ENCODE data around the gene TGFBR3. TPM values are rescaled to one million over a fixed set of nuclear protein-coding genes. Genes with fewer than 3 reads are reported as not detected.

Gene TGFBR3
- total RNA-seq, 2 experiments from 2014 or later, result 5.5 to 7.5 TPM

DNA sequence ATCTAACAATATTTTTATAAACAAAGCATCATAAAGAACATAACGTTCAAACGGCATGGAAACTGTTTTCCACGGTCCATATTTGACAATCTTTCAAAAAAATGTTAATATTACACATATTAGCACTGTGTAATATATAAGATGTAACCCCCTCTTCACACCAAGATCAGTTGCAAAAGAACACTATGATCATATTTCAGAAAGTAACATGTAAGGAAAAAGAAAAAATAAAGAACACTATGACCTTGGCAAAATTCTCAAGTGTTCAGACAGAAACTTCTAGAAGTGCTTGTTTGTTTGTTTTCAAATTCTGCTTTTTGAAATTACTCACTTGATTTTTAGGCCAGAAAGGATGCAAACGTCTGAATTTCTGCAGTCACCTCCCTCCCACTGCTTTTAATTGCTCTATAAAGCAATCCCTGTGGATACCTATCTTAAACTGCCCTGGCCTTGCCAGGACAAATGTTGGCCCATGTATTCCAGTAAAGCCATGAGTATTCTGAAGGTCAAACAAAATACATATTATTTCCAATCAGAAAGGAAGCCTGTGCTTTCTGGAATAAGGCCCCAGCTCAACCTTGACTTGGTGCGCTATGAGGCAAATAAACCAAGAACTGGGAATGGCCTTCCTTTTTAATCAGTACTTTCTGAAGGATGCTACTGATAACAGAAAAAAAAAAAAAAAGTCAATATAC lies 68.6 kb downstream of the TGFBR3 start:
- Mint-ChIP-seq H3K4me3 (no peak overlapping the region), H3K9me3 (no peaks in the 10 kb centered on the region), H3K27ac (no peak overlapping the region), H3K36me3 (ENCODE audit: low read depth) (no peaks in the 10 kb centered on the region), H3K4me1 (ENCODE audit: low read depth) (peaks cover 28% of the 10 kb centered on the region), H3K27me3 (no peaks in the 10 kb centered on the region)
- ChIA-PET CTCF (interaction anchor here (1.6 kb wide), 1 partner anchor 8 kb away, joined by 4 read pairs; no protein-coding TSS in a partner anchor), POLR2A (no interaction called here)
- DNase-seq, result no peak
- ATAC-seq, result no peak
- TF ChIP-seq, protein P1, sequence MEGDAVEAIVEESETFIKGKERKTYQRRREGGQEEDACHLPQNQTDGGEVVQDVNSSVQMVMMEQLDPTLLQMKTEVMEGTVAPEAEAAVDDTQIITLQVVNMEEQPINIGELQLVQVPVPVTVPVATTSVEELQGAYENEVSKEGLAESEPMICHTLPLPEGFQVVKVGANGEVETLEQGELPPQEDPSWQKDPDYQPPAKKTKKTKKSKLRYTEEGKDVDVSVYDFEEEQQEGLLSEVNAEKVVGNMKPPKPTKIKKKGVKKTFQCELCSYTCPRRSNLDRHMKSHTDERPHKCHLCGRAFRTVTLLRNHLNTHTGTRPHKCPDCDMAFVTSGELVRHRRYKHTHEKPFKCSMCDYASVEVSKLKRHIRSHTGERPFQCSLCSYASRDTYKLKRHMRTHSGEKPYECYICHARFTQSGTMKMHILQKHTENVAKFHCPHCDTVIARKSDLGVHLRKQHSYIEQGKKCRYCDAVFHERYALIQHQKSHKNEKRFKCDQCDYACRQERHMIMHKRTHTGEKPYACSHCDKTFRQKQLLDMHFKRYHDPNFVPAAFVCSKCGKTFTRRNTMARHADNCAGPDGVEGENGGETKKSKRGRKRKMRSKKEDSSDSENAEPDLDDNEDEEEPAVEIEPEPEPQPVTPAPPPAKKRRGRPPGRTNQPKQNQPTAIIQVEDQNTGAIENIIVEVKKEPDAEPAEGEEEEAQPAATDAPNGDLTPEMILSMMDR (IDR thresholded peaks at IDR 0.05), result no peak
- intact Hi-C loops (cut with micrococcal nuclease), result no loop called here

DNA sequence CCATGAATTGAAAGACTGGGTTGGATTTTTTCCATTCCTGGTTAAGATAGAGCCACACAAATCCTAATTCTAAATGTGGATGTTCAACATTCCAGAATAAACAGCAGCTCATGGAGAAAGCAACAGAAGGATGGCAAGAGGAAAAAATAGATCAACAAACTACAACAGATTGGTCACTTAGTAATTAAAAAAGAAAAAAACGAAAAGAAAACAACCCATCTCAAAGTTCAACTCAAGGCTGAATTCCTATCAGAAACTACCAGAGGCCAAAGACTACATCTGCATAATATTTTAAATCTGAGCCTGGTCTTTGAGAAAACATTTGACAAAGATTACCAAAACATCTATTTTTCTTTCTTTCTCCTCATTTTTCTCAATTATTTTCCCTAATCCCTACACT lies 69.9 kb downstream of the TGFBR3 start:
- CTCF ChIA-PET, result no interaction called here
- H3K27ac Mint-ChIP-seq, result no peak overlapping the region
- DNase-seq (no peak), ATAC-seq (no peak)
- H3K9me3 Mint-ChIP-seq, result no peaks in the 10 kb centered on the region
- no peaks in the 10 kb centered on the region for H3K27me3 Mint-ChIP-seq
- peaks cover 35% of the 10 kb centered on the region for H3K4me1 Mint-ChIP-seq (ENCODE audit: low read depth)
- POLR2A ChIA-PET, result no interaction called here
- TF ChIP-seq, protein P1 (IDR thresholded peaks at IDR 0.05), result no peak
- H3K4me3 Mint-ChIP-seq, result no peak overlapping the region
- intact Hi-C loops (cut with micrococcal nuclease), result no loop called here
- no peaks in the 10 kb centered on the region for H3K36me3 Mint-ChIP-seq (ENCODE audit: low read depth)

DNA sequence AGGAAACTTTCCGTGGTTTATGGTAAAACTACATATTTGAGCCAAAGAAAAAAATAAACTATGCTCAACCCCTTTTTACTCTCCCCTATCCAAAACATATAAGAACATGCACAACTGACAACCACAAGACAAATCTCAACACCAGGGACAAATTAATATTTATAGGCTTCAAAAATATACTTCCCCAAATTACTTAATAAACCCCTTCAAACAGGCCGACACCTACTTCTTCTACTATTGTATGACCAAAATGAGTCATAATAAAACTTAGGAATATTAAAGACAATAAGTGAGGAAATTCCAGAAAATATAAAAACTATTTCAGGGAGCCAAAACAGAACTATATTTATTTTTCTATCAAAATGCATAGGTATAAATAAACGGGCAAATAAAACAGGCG lies 71.5 kb downstream of the TGFBR3 start:
- Mint-ChIP-seq H3K27ac (no peak overlapping the region), H3K4me3 (no peak overlapping the region), H3K36me3 (ENCODE audit: low read depth) (no peaks in the 10 kb centered on the region), H3K27me3 (no peaks in the 10 kb centered on the region), H3K4me1 (ENCODE audit: low read depth) (peaks cover 41% of the 10 kb centered on the region), H3K9me3 (no peaks in the 10 kb centered on the region)
- DNase-seq, result no peak
- POLR2A ChIA-PET, result no interaction called here
- CTCF ChIA-PET, result interaction anchor here (0.6 kb wide), 1 partner anchor 9 kb away, joined by 3 read pairs; no protein-coding TSS in a partner anchor
- intact Hi-C loops (cut with micrococcal nuclease), result no loop called here
- no peak for ATAC-seq
- TF ChIP-seq, protein P1 (IDR thresholded peaks at IDR 0.05), result no peak

DNA sequence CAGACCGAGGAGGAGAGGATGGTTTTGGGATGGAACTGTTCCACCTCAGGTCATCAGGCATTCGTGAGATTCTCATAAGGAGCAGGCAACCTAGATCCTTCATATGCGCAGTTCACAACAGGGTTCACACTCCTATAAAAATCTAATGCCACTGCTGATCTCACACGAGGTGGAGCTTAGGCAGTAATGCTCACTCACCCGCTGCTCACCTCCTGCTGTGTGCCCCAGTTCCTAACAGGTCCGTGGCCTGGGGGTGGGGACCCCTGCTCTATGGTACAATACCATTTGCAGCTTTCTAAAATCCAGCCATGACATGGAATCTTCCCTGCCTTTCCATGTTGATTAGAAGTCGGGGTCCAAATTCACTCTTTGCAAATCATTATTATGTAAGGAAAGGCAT lies 72.1 kb downstream of the TGFBR3 start:
- no peak for ATAC-seq
- Mint-ChIP-seq H3K36me3 (ENCODE audit: low read depth) (no peaks in the 10 kb centered on the region), H3K27ac (no peak overlapping the region), H3K4me1 (ENCODE audit: low read depth) (peaks cover 47% of the 10 kb centered on the region), H3K9me3 (no peaks in the 10 kb centered on the region), H3K27me3 (no peaks in the 10 kb centered on the region), H3K4me3 (no peak overlapping the region)
- TF ChIP-seq, protein P1 (IDR thresholded peaks at IDR 0.05), result no peak
- no peak for DNase-seq
- CTCF ChIA-PET, result interaction anchor here (0.6 kb wide), 1 partner anchor 9 kb away, joined by 3 read pairs; no protein-coding TSS in a partner anchor
- POLR2A ChIA-PET, result interaction anchor here (1.0 kb wide), 1 partner anchor 9 kb away, joined by 3 read pairs; no protein-coding TSS in a partner anchor
- intact Hi-C loops (cut with micrococcal nuclease), result no loop called here

DNA sequence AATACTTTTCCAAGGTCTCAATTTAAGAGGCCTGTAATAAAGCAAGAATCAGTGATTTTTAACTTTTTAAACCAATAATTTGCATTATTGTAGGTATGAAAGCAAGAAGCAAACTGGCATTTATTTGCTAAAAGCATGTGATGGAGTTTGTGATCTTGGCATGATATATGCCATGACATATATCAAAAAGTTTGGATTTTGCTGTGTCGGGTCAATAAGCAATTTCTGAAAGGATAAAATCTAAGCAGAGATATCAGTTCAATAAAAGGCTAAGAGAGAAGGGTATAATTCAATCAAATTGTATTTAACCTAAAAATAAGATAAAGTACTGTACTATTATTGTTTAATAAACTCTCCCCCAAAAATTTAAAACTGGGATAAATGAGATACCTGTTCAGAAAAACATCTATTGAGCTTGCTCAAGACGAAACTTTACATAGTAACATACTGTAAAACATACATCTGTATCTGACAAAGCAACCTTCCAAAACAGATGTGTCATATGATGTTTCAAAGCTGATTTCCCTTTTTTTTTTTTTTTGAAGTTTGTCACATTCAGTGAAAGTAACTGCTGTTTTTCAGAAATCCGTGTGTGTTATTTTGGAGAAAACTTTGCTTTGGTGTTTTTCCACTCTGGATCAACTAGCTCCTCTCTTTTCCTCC lies 74.5 kb downstream of the TGFBR3 start:
- peaks cover 45% of the 10 kb centered on the region for H3K4me1 Mint-ChIP-seq (ENCODE audit: low read depth)
- ChIA-PET POLR2A (no interaction called here), CTCF (interaction anchor here (1.4 to 2.7 kb wide), 3 partner anchors 65 to 79 kb away, joined by 3 to 7 read pairs (median 3); partner anchors contain the start of gene TGFBR3)
- ATAC-seq (no peak), DNase-seq (no peak)
- H3K9me3 Mint-ChIP-seq, result no peaks in the 10 kb centered on the region
- no peak overlapping the region for H3K27ac Mint-ChIP-seq
- intact Hi-C loops (cut with micrococcal nuclease), result no loop called here
- no peaks in the 10 kb centered on the region for H3K36me3 Mint-ChIP-seq (ENCODE audit: low read depth)
- TF ChIP-seq, protein P1 (IDR thresholded peaks at IDR 0.05), result no peak
- peaks cover 1% of the 10 kb centered on the region for H3K27me3 Mint-ChIP-seq
- no peak overlapping the region for H3K4me3 Mint-ChIP-seq

Data from activated CD8-positive, alpha-beta T cell treated with anti-CD3 and anti-CD28 coated beads for 36 hours (primary cell).